ENCODE measurements around the gene STARD3NL. TPM values are rescaled to one million over a fixed set of nuclear protein-coding genes. Genes with fewer than 3 reads are reported as not detected.

The STARD3NL gene
- total RNA-seq, 2 donors from 2014 or later: 25.4 to 25.5 TPM

- no peaks in the 10 kb centered on the region for H3K4me1 ChIP-seq
- no peaks in the 10 kb centered on the region for H3K36me3 ChIP-seq
- intact Hi-C loops (cut with DNase I): no loop called here
- DNase-seq: no peak
- TF ChIP-seq CTCF (IDR thresholded peaks at IDR 0.05): no peak
- H3K4me3 ChIP-seq: no peak overlapping the region
- no peaks in the 10 kb centered on the region for H3K9me3 ChIP-seq
- H3K9ac ChIP-seq (ENCODE audit: low read depth in 2 of 2, low read length in 2 of 2): no peak overlapping the region
- no peak overlapping the region for H3K27ac ChIP-seq
- H3K27me3 ChIP-seq: no peaks in the 10 kb centered on the region
These were observed 12.0 kb downstream of the STARD3NL start for GRCh38 chr7:38190011-38190410.

GRCh38 chr7:38191791-38192190 lies 13.7 kb downstream of the STARD3NL start:
- H3K27ac ChIP-seq: no peak overlapping the region

GRCh38 chr7:38192327-38192726 lies 14.3 kb downstream of the STARD3NL start:
- no peak for DNase-seq
- intact Hi-C loops (cut with DNase I): no loop called here
- H3K36me3 ChIP-seq: no peaks in the 10 kb centered on the region
- no peak overlapping the region for H3K27ac ChIP-seq
- TF ChIP-seq CTCF (IDR thresholded peaks at IDR 0.05): no peak
- no peaks in the 10 kb centered on the region for H3K4me1 ChIP-seq
- no peak overlapping the region for H3K9ac ChIP-seq (ENCODE audit: low read depth in 2 of 2, low read length in 2 of 2)
- H3K4me3 ChIP-seq: no peak overlapping the region
- H3K9me3 ChIP-seq: no peaks in the 10 kb centered on the region
- H3K27me3 ChIP-seq: no peaks in the 10 kb centered on the region

More at GRCh38 chr7:38191791-38192190, 13.7 kb downstream of the STARD3NL start:
- no peak overlapping the region for H3K9ac ChIP-seq (ENCODE audit: low read depth in 2 of 2, low read length in 2 of 2)
- DNase-seq: no peak
- TF ChIP-seq CTCF (IDR thresholded peaks at IDR 0.05): no peak
- no peaks in the 10 kb centered on the region for H3K4me1 ChIP-seq
- H3K9me3 ChIP-seq: no peaks in the 10 kb centered on the region
- H3K4me3 ChIP-seq: no peak overlapping the region
- no peaks in the 10 kb centered on the region for H3K36me3 ChIP-seq
- no peaks in the 10 kb centered on the region for H3K27me3 ChIP-seq
- intact Hi-C loops (cut with DNase I): no loop called here

- no peaks in the 10 kb centered on the region for H3K4me1 ChIP-seq
- H3K4me3 ChIP-seq: no peak overlapping the region
- no peak overlapping the region for H3K27ac ChIP-seq
- intact Hi-C loops (cut with DNase I): no loop called here
- no peaks in the 10 kb centered on the region for H3K9me3 ChIP-seq
- no peak for DNase-seq
- no peaks in the 10 kb centered on the region for H3K27me3 ChIP-seq
- no peaks in the 10 kb centered on the region for H3K36me3 ChIP-seq
- no peak for TF ChIP-seq CTCF (IDR thresholded peaks at IDR 0.05)
- no peak overlapping the region for H3K9ac ChIP-seq (ENCODE audit: low read depth in 2 of 2, low read length in 2 of 2)
These were observed 18.0 kb downstream of the STARD3NL start for GRCh38 chr7:38195804-38196595.

GRCh38 chr7:38198366-38198765 lies 20.3 kb downstream of the STARD3NL start:
- Histone ChIP-seq H3K4me3 (no peak overlapping the region), H3K27ac (no peak overlapping the region), H3K36me3 (no peaks in the 10 kb centered on the region), H3K27me3 (no peaks in the 10 kb centered on the region), H3K9me3 (no peaks in the 10 kb centered on the region), H3K9ac (ENCODE audit: low read depth in 2 of 2, low read length in 2 of 2) (no peak overlapping the region), H3K4me1 (no peaks in the 10 kb centered on the region)
- no peak for DNase-seq
- TF ChIP-seq CTCF (IDR thresholded peaks at IDR 0.05): no peak
- intact Hi-C loops (cut with DNase I): no loop called here
